BE2C (cell line): ENCODE results near the gene HS2ST1.

Experiments
- DNase-seq: peaks from one replicate; pipeline ENCODE4 v3.0.0-alpha.2; 2020
- H3K27me3 ChIP-seq: fragments of 250-450 bp; sonication (Bioruptor Pico); 2 replicates; pipeline ENCODE4 v1.5.1; 2020; ENCODE audit warnings: mild to moderate bottlenecking
- H3K36me3 ChIP-seq: fragments of 250-450 bp; sonication (Bioruptor Pico); 2 replicates; pipeline ENCODE4 v1.5.1; 2020; ENCODE audit warnings: mild to moderate bottlenecking
- H3K4me1 ChIP-seq: fragments of 250-450 bp; sonication (Bioruptor Pico); 2 replicates; pipeline ENCODE4 v1.5.1; 2020
- H3K4me3 ChIP-seq: 2 replicates; pipeline ENCODE4 v1.5.1; 2011; ENCODE audit warnings: low read depth, low read length
- H3K9me3 ChIP-seq: fragments of 250-450 bp; sonication (Bioruptor Pico); 2 replicates; pipeline ENCODE4 v1.5.1; 2020
- TF ChIP-seq, protein P1 (sequence below): IDR thresholded peaks from 2 replicates; pipeline ENCODE4 v1.5.1; 2012; ENCODE audit warnings: mild to moderate bottlenecking, low read depth, low read length

Gene HS2ST1

DNA sequence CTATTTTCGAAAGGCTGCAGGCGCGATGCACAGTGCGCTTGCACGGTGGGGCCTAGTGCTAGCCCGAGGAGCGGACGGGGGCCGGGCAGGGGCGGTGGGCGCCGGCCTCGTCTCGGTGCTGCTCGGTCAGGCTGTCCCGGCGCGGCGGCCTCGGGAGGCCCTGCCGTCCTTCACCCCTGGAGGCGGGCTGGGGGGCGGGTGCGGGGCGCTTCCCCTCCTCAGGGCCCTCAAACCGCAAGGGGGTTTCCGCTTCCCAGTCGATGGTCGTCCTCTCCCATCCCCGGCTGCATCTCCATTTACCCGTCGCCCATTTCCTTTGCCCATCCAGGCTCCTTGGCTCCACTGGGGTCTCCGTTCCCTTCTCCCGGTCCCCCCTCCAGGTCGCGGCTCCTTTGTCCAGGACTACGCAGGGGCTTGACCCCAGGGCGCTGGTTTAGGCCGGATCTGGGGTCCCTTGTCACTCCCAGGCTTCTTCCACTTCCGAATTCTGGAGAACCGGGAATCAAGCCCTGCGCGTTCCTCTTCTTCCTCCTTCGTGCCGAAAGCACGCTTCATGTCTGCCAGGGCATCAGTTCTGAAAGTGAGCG lies 217.9 kb downstream of the HS2ST1 start:
- Histone ChIP-seq H3K9me3 (no peaks in the 10 kb centered on the region), H3K36me3 (no peaks in the 10 kb centered on the region), H3K4me1 (no peaks in the 10 kb centered on the region), H3K4me3 (no peak overlapping the region; the same call in 1 of the 2 replicates), H3K27me3 (no peaks in the 10 kb centered on the region; the same call in 1 of the 2 replicates)
- TF ChIP-seq, protein P1, sequence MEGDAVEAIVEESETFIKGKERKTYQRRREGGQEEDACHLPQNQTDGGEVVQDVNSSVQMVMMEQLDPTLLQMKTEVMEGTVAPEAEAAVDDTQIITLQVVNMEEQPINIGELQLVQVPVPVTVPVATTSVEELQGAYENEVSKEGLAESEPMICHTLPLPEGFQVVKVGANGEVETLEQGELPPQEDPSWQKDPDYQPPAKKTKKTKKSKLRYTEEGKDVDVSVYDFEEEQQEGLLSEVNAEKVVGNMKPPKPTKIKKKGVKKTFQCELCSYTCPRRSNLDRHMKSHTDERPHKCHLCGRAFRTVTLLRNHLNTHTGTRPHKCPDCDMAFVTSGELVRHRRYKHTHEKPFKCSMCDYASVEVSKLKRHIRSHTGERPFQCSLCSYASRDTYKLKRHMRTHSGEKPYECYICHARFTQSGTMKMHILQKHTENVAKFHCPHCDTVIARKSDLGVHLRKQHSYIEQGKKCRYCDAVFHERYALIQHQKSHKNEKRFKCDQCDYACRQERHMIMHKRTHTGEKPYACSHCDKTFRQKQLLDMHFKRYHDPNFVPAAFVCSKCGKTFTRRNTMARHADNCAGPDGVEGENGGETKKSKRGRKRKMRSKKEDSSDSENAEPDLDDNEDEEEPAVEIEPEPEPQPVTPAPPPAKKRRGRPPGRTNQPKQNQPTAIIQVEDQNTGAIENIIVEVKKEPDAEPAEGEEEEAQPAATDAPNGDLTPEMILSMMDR = no peak
- no peak for DNase-seq

DNA sequence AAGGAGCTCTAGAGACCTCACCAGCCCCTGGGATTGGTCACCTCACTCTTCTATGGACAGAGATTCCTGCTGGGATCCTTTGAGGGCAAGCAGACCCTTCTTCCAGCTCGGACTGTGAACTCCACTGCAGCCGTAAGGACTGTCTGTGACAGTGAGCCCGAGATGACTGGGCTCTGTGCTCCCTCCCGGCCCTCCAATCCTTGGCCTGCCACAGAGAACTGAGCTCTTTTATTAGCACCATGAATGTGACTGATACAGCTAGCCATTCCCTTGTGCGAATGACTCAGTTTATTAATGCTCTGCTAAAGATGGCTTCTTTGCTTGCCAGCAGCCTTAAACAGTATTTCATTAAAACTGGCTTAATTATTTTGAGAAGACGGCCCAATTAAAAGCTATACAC lies 219.6 kb downstream of the HS2ST1 start:
- H3K4me1 ChIP-seq = no peaks in the 10 kb centered on the region
- DNase-seq = no peak

DNA sequence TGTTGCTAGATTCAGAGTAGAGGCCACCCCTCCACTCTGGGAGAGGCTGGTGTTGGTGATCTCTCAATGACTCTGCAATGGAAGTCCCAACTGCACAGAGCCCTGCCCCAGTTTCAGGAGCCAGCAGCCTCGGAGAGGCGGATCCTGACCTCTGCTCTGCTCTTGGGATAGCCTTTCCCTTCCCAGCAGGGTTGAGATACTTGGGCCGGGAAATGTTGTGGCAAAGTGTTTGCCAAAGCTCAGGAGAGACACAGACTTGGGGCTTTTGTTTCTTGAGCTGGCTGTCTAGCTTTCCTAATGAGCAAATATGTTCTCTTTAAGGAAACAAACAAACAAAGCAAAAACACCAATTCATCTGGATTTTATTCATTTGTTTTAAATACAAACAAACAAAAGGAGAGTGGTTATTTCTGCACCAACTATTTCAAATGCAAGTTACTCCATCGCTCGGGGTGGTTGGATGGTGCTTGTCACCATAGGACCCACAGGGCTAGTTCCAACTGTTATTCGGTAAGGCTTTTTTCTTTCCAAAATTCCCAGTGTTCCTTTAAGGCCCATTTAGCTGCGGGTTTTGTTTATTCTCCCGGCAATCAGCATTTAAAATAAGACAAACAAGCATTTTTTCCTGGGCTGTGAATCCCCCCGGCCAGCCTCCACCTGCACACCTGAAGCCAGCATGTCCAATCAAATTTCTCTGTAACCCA lies 220.3 kb downstream of the HS2ST1 start:
- Histone ChIP-seq H3K4me1 (no peaks in the 10 kb centered on the region), H3K27me3 (no peaks in the 10 kb centered on the region; the same call in 1 of the 2 replicates), H3K9me3 (no peaks in the 10 kb centered on the region), H3K4me3 (no peak overlapping the region), H3K36me3 (no peaks in the 10 kb centered on the region)
- DNase-seq = no peak
- TF ChIP-seq, protein P1 = no peak

More for the DNA sequence above, 219.6 kb downstream of the HS2ST1 start:
- Histone ChIP-seq H3K4me3 (no peak overlapping the region), H3K9me3 (no peaks in the 10 kb centered on the region), H3K36me3 (no peaks in the 10 kb centered on the region), H3K27me3 (no peaks in the 10 kb centered on the region; the same call in 1 of the 2 replicates)
- TF ChIP-seq, protein P1 = no peak

GRCh38 chr1:87135329-87135712 lies 220.9 kb downstream of the HS2ST1 start:
- Histone ChIP-seq H3K27me3 (no peaks in the 10 kb centered on the region; the same call in 1 of the 2 replicates), H3K4me3 (no peak overlapping the region), H3K4me1 (no peaks in the 10 kb centered on the region), H3K36me3 (no peaks in the 10 kb centered on the region), H3K9me3 (no peaks in the 10 kb centered on the region)
- DNase-seq = no peak
- TF ChIP-seq, protein P1 = no peak

DNA sequence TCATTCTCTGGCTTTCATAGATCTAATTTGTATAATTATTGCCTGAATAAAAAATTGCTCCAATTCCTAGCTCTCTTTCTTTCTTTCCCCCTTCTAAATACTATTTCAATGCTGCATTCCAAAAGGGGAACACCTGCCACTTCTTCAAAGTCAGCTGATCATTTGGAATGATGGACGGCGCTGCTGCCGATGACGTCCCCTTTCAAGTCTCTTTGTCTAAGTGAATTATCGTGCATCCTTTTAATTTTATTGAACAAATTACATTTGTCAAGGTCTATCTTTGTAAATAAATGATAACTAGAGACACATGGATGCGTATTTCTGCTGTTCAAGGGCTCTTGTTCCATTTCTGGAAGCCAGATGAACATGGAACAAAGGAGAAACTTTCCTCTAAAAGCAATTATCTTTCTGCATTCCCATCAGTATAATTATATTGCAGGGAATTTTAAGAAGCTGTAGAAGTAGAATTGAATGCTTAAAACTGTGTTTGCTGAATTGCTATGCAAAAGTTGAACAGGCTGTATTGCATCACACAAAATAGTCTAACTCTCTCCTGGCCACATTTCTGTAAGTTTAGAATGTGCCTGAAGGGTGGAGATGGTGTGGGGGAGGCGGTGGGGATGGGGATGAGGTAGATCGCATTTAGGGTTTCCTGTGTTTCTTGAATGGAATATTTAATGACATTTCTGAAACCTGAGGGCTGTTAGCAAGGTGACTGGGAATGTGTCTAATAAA lies 222.3 kb downstream of the HS2ST1 start:
- Histone ChIP-seq H3K4me1 (no peaks in the 10 kb centered on the region), H3K4me3 (no peak overlapping the region), H3K9me3 (no peaks in the 10 kb centered on the region), H3K36me3 (no peaks in the 10 kb centered on the region), H3K27me3 (no peaks in the 10 kb centered on the region; the same call in 1 of the 2 replicates)
- TF ChIP-seq, protein P1 = no peak
- DNase-seq = no peak
